ENCODE data around the gene CLDN4. TPM values are rescaled to one million over a fixed set of nuclear protein-coding genes. Genes with fewer than 3 reads are reported as not detected.

CLDN4 gene
- total RNA-seq, 4 donors from 2014 or later = 0.77 to 55.7 (median 4.5) TPM

GRCh38 chr7:73882047-73882402 is 51.2 kb downstream of the CLDN4 start:
- no peaks in the 10 kb centered on the region for H3K9me3 ChIP-seq
- peak overlapping the region in 1 of 2 donors; percentile 67 for H3K27ac ChIP-seq
- H3K36me3 ChIP-seq = no peaks in the 10 kb centered on the region
- intact Hi-C loops (cut with DNase I; ENCODE audit: low total_unique reads) = no loop called here
- H3K4me1 ChIP-seq = peaks cover 0 to 15% of the 10 kb centered on the region in 2 donors
- DNase-seq = no peak
- H3K27me3 ChIP-seq = no peaks in the 10 kb centered on the region
- TF ChIP-seq CTCF (IDR thresholded peaks at IDR 0.05) (no peak), POLR2A (IDR thresholded peaks at IDR 0.05) (no peak)
- H3K4me3 ChIP-seq = no peak overlapping the region

Other genes starting within 250 kb of the CLDN4 start
- 1 to 10 TPM in 2 of 4 donors, not detected in 2; 1.7 to 1.9 TPM for gene MLXIPL, start 206.5 kb upstream of the CLDN4 start, total RNA-seq
- 1 to 10 TPM in 3 of 4 donors, not detected in 1; 6.7 to 9.3 (median 8.8) TPM for gene VPS37D, start 163.2 kb upstream of the CLDN4 start, total RNA-seq
- gene DNAJC30, start 147.5 kb upstream of the CLDN4 start, total RNA-seq = 10 to 100 TPM in 1 of 4 donors, 1 to 10 TPM in 2, under 1 TPM in 1; 0.29 to 14.1 (median 3.3) TPM
- gene BUD23, start 147.4 kb upstream of the CLDN4 start, total RNA-seq = 10 to 100 TPM; 12.4 to 54.6 (median 31.5) TPM
- gene STX1A, start 111.3 kb upstream of the CLDN4 start, total RNA-seq = 10 to 100 TPM in 2 of 4 donors, 1 to 10 TPM in 2; 2.3 to 19.1 (median 11.0) TPM
- gene ABHD11, start 92.2 kb upstream of the CLDN4 start, total RNA-seq = 10 to 100 TPM in 2 of 4 donors, 1 to 10 TPM in 2; 4.4 to 14.1 (median 7.7) TPM
- gene CLDN3, start 60.7 kb upstream of the CLDN4 start, total RNA-seq = 10 to 100 TPM in 1 of 4 donors, under 1 TPM in 2, not detected in 1; 0.51 to 15.1 (median 0.88) TPM
- gene METTL27, start 11.5 kb downstream of the CLDN4 start, total RNA-seq = 1 to 10 TPM in 3 of 4 donors, not detected in 1; 1.5 to 9.3 (median 2.8) TPM
- gene TMEM270, start 30.2 kb downstream of the CLDN4 start, total RNA-seq = 1 to 10 TPM in 1 of 4 donors, not detected in 3; 1.1 TPM
- 100 to 1,000 TPM in 2 of 4 donors, 10 to 100 TPM in 1, 1 to 10 TPM in 1; 4.1 to 427 (median 92.4) TPM for gene ELN, start 197.2 kb downstream of the CLDN4 start, total RNA-seq